Liver (tissue), 3 donors: ENCODE results near the gene OMA1.

Experiments
- ATF3 ChIP-seq: IDR thresholded peaks from 2 replicates; pipeline ENCODE4 v1.6.1; 2016; ENCODE audit warnings: antibody characterized with exemption
- CTCF ChIP-seq: fragments of 150-350 bp; IDR thresholded peaks from 2 replicates; pipeline ENCODE4 v1.5.1; 2017; ENCODE audit warnings: improper control_type of control experiment, low read depth, low read length; ENCODE audit not compliant: missing input control
- GABPA ChIP-seq, 2 donors: IDR thresholded peaks in 1 of 2; conservative IDR thresholded peaks in 1 of 2; 2 replicates each; pipeline ENCODE4 v1.6.1; 2016; ENCODE audit warnings: antibody characterized with exemption in 2 of 2, mild to moderate bottlenecking in 1 of 2, moderate library complexity in 1 of 2
- NR2F2 ChIP-seq: IDR thresholded peaks from 2 replicates; pipeline ENCODE4 v1.6.1; 2016; ENCODE audit warnings: antibody characterized with exemption
- RAD21 ChIP-seq, 2 donors: IDR thresholded peaks; 2 replicates each; pipeline ENCODE4 v1.6.1; 2016; ENCODE audit warnings: antibody characterized with exemption in 2 of 2, mild to moderate bottlenecking in 2 of 2
- REST ChIP-seq: IDR thresholded peaks from 2 replicates; pipeline ENCODE4 v1.6.1; 2016; ENCODE audit warnings: antibody characterized with exemption, mild to moderate bottlenecking
- ZBTB33 ChIP-seq: IDR thresholded peaks from 2 replicates; pipeline ENCODE4 v1.6.1; 2016; ENCODE audit warnings: antibody characterized with exemption
- donor health status: healthy.
- donor health status: healthy.

- TF ChIP-seq CTCF (no peak), NR2F2 (no peak), RAD21 (IDR thresholded peaks at IDR 0.05) (no peak), REST (no peak), GABPA (IDR thresholded peaks at IDR 0.05 in 1 of 2, conservative IDR thresholded peaks at IDR 0.05 in 1 of 2) (no peak), ATF3 (no peak), ZBTB33 (no peak)
Measured at GRCh38 chr1:58439946-58440345, 106.6 kb downstream of the OMA1 start.
